HepG2 (cell line): Measurements from ENCODE around the gene ZNF578.

Experiments
- ESRRA ChIP-seq: sonication (generic); formaldehyde crosslinking; IDR thresholded peaks from 2 replicates; pipeline ENCODE4 v1.5.1; 2020; ENCODE audit warnings: mild to moderate bottlenecking, low read depth, missing genetic modification reagents
- GABPA ChIP-seq, 2 experiments: IDR thresholded peaks; 2 replicates each; pipeline ENCODE4 v1.6.1; 2011 to 2016; ENCODE audit warnings: low read depth in 2 of 2, low read length in 1 of 2, missing biosample characterization in 1 of 2, missing genetic modification characterization in 1 of 2
- HDAC1 ChIP-seq: sonication (generic); formaldehyde crosslinking; IDR thresholded peaks from 2 replicates; pipeline ENCODE4 v1.5.1; 2020; ENCODE audit warnings: mild to moderate bottlenecking, missing genetic modification reagents
- JUN ChIP-seq: sonication (generic); formaldehyde crosslinking; IDR thresholded peaks from 2 replicates; pipeline ENCODE4 v1.4.0; 2020; ENCODE audit warnings: mild to moderate bottlenecking, missing genetic modification reagents
- PRPF4 ChIP-seq: fragments of 200-400 bp; formaldehyde crosslinking; IDR thresholded peaks from 2 replicates; pipeline ENCODE4 v1.6.1; 2016; ENCODE audit warnings: low read length, low read depth; ENCODE audit not compliant: poor library complexity, severe bottlenecking
- RNF219 ChIP-seq: sonication (generic); formaldehyde crosslinking; IDR thresholded peaks from 2 replicates; pipeline ENCODE4 v1.5.0; 2020; ENCODE audit warnings: mild to moderate bottlenecking, missing genetic modification reagents
- ZFP1 ChIP-seq: IDR thresholded peaks from 2 replicates; pipeline ENCODE4 v1.6.1; 2016
- ZNF761 ChIP-seq: sonication (generic); formaldehyde crosslinking; conservative IDR thresholded peaks from 2 replicates; pipeline ENCODE4 v1.4.0; 2020; ENCODE audit warnings: mild to moderate bottlenecking, missing genetic modification reagents
- TF ChIP-seq, protein P1 (sequence below): sonication (generic); formaldehyde crosslinking; IDR thresholded peaks from 2 replicates; pipeline ENCODE4 v1.5.0; 2020; ENCODE audit warnings: missing genetic modification reagents
- TF ChIP-seq, protein P2 (sequence below): sonication (generic); formaldehyde crosslinking; IDR thresholded peaks from 2 replicates; pipeline ENCODE4 v1.5.0; 2020; ENCODE audit warnings: mild to moderate bottlenecking, missing genetic modification reagents, moderate library complexity

DNA sequence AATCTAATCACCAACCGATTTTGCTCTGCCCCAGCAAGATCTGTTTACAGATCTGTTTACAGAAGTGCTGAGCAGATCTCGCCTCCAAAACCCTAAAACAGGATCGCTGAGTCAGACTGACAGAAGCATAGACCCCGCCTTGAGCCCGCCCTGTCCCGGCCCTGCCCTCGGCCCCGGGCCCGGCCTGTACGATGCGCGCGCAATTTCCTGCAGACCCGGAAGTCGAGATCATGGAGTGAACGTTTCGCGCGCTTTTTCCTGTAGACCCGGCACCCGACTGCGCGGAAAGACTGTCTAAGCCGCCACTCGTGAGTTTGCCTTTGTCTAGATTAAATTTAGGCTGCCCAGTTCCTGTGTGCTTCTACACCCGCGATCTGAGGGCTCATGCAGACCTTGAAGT, 24.4 kb upstream of the ZNF578 start, which contains the start of gene ZNF534:
- TF ChIP-seq PRPF4 (no peak), HDAC1 (CRISPR knock-in tag) (no peak), RNF219 (CRISPR knock-in tag) (no peak), JUN (CRISPR knock-in tag) (no peak), GABPA (IDR thresholded peaks at IDR 0.05; ENCODE audit: low read depth, low read length) (no peak), GABPA (CRISPR knock-in tag; IDR thresholded peaks at IDR 0.05; ENCODE audit: low read depth) (no peak), ZFP1 (CRISPR knock-in tag) (no peak), ESRRA (CRISPR knock-in tag) (no peak), ZNF761 (CRISPR knock-in tag) (no peak)
- TF ChIP-seq, protein P1, sequence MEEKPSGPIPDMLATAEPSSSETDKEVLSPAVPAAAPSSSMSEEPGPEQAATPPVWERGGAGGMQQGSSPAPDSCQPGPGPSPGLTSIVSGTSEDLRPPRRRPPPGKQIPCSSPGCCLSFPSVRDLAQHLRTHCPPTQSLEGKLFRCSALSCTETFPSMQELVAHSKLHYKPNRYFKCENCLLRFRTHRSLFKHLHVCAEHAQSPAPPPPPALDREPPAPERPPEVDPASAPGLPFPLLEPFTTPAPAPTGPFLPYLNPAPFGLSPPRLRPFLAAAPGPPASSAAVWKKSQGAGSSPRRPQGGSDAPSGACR (CRISPR knock-in tag) = no peak
- TF ChIP-seq, protein P2, sequence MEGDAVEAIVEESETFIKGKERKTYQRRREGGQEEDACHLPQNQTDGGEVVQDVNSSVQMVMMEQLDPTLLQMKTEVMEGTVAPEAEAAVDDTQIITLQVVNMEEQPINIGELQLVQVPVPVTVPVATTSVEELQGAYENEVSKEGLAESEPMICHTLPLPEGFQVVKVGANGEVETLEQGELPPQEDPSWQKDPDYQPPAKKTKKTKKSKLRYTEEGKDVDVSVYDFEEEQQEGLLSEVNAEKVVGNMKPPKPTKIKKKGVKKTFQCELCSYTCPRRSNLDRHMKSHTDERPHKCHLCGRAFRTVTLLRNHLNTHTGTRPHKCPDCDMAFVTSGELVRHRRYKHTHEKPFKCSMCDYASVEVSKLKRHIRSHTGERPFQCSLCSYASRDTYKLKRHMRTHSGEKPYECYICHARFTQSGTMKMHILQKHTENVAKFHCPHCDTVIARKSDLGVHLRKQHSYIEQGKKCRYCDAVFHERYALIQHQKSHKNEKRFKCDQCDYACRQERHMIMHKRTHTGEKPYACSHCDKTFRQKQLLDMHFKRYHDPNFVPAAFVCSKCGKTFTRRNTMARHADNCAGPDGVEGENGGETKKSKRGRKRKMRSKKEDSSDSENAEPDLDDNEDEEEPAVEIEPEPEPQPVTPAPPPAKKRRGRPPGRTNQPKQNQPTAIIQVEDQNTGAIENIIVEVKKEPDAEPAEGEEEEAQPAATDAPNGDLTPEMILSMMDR (CRISPR knock-in tag) = no peak
